ENCODE measurements around the gene NAALADL2.

DNA sequence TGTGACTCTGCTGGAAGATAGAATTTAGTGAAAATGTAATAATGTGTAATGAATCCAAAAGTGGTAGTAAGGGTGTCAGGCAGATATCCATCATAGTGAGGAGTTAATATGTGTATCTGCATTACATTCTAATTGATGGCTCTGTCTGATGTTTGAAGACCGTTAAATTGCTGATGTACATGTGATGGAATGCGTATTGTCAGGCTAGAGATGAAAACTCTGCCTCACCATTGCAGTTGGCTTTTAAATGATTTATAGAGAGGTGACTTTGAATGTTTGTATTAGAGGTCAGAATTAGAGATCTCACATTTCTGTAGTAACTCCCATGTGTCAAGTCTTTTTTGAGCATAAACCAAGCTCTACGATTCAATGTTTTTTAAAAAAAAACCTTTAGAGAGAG is 234.6 kb downstream of the NAALADL2 start:
- TF ChIP-seq, protein P1, sequence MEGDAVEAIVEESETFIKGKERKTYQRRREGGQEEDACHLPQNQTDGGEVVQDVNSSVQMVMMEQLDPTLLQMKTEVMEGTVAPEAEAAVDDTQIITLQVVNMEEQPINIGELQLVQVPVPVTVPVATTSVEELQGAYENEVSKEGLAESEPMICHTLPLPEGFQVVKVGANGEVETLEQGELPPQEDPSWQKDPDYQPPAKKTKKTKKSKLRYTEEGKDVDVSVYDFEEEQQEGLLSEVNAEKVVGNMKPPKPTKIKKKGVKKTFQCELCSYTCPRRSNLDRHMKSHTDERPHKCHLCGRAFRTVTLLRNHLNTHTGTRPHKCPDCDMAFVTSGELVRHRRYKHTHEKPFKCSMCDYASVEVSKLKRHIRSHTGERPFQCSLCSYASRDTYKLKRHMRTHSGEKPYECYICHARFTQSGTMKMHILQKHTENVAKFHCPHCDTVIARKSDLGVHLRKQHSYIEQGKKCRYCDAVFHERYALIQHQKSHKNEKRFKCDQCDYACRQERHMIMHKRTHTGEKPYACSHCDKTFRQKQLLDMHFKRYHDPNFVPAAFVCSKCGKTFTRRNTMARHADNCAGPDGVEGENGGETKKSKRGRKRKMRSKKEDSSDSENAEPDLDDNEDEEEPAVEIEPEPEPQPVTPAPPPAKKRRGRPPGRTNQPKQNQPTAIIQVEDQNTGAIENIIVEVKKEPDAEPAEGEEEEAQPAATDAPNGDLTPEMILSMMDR (IDR thresholded peaks at IDR 0.05), result no peak
- no peak for TF ChIP-seq SIN3A (IDR thresholded peaks at IDR 0.05; ENCODE audit: borderline replicate concordance, insufficient read depth, low read depth, low read length)
- TF ChIP-seq, protein P2, sequence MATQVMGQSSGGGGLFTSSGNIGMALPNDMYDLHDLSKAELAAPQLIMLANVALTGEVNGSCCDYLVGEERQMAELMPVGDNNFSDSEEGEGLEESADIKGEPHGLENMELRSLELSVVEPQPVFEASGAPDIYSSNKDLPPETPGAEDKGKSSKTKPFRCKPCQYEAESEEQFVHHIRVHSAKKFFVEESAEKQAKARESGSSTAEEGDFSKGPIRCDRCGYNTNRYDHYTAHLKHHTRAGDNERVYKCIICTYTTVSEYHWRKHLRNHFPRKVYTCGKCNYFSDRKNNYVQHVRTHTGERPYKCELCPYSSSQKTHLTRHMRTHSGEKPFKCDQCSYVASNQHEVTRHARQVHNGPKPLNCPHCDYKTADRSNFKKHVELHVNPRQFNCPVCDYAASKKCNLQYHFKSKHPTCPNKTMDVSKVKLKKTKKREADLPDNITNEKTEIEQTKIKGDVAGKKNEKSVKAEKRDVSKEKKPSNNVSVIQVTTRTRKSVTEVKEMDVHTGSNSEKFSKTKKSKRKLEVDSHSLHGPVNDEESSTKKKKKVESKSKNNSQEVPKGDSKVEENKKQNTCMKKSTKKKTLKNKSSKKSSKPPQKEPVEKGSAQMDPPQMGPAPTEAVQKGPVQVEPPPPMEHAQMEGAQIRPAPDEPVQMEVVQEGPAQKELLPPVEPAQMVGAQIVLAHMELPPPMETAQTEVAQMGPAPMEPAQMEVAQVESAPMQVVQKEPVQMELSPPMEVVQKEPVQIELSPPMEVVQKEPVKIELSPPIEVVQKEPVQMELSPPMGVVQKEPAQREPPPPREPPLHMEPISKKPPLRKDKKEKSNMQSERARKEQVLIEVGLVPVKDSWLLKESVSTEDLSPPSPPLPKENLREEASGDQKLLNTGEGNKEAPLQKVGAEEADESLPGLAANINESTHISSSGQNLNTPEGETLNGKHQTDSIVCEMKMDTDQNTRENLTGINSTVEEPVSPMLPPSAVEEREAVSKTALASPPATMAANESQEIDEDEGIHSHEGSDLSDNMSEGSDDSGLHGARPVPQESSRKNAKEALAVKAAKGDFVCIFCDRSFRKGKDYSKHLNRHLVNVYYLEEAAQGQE (IDR thresholded peaks at IDR 0.05; ENCODE audit: insufficient read depth in 1 of 2, low read depth in 2 of 2, low read length in 1 of 2), result no peak
